Epithelial cell of esophagus (primary cell): Measurements from ENCODE around the gene L2HGDH.

Experiments
- DNase-seq: peaks from one replicate; pipeline ENCODE4 v3.0.0; 2010; ENCODE audit warnings: low read depth
- H3K4me3 ChIP-seq: 2 replicates; pipeline ENCODE4 v1.5.1; 2011; ENCODE audit warnings: mild to moderate bottlenecking, low read length, control low read depth
- CTCF ChIP-seq: IDR thresholded peaks from 2 replicates; pipeline ENCODE4 v1.5.1; 2011; ENCODE audit warnings: low read depth, mild to moderate bottlenecking, low read length, control low read depth, inconsistent platforms; ENCODE audit not compliant: insufficient read depth; ENCODE audit errors: missing control alignments

Gene L2HGDH

GRCh38 chr14:50212726-50213125 lies 99.3 kb downstream of the L2HGDH start:
- H3K4me3 ChIP-seq: no peak overlapping the region
- no peak for DNase-seq
- TF ChIP-seq CTCF: no peak

- H3K4me3 ChIP-seq: no peak overlapping the region
- DNase-seq: no peak
- TF ChIP-seq CTCF: no peak
These were observed 102.0 kb downstream of the L2HGDH start for GRCh38 chr14:50210074-50210473.

GRCh38 chr14:50198499-50198898 lies 113.5 kb downstream of the L2HGDH start:
- H3K4me3 ChIP-seq: no peak overlapping the region
- no peak for TF ChIP-seq CTCF
- no peak for DNase-seq

- no peak for TF ChIP-seq CTCF
- DNase-seq: no peak
- H3K4me3 ChIP-seq: no peak overlapping the region
These were observed 120.5 kb downstream of the L2HGDH start for GRCh38 chr14:50191499-50191898.
